Type B pancreatic cell (in vitro differentiated cells): ENCODE data around the gene GBP3. TPM values are rescaled to one million over a fixed set of nuclear protein-coding genes. Genes with fewer than 3 reads are reported as not detected.
A peak's percentile ranks its signal among the peaks of the same experiment; 100 is the strongest.
"Not testable (repeated sequence)": the region's sequence is repeated elsewhere in the genome, so short reads cannot be mapped to it uniquely, and the experiment has no call there.

Experiments
- DNase-seq: peaks from one replicate; pipeline ENCODE4 v3.0.0; 2021; ENCODE audit warnings: mixed read lengths; ENCODE audit not compliant: unreplicated experiment; ENCODE audit errors: extremely low spot score
- H3K27ac Mint-ChIP-seq: 2 replicates; pipeline ENCODE4 v1.8.0; 2021; ENCODE audit warnings: mild to moderate bottlenecking, mixed read lengths
- H3K27me3 Mint-ChIP-seq: 2 replicates; pipeline ENCODE4 v1.8.0; 2021; ENCODE audit warnings: mixed read lengths
- H3K36me3 Mint-ChIP-seq: 2 replicates; pipeline ENCODE4 v1.8.0; 2021; ENCODE audit warnings: mixed read lengths
- H3K4me1 Mint-ChIP-seq: one replicate; pipeline ENCODE4 v1.8.0; 2021; ENCODE audit warnings: mixed read lengths; ENCODE audit not compliant: unreplicated experiment
- H3K4me3 Mint-ChIP-seq: 2 replicates; pipeline ENCODE4 v1.8.0; 2021; ENCODE audit warnings: mild to moderate bottlenecking, mixed read lengths
- H3K9me3 Mint-ChIP-seq: 2 replicates; pipeline ENCODE4 v1.8.0; 2021; ENCODE audit warnings: mixed read lengths
- CTCF ChIP-seq: fragments of 200-600 bp; sonication (generic); conservative IDR thresholded peaks from 2 replicates; pipeline ENCODE4 v1.5.0; 2021; ENCODE audit warnings: antibody characterized with exemption, mild to moderate bottlenecking
- total RNA-seq: library from RNA; stranded (reverse); gene quantifications from 2 replicates; pipeline ENCODE4 v1.2.1, GENCODE V29; 2021; ENCODE audit warnings: low replicate concordance

Gene GBP3
- total RNA-seq, 1 donor from 2014 or later = 10.1 TPM

- peaks cover 11% of the 10 kb centered on the region for H3K4me1 Mint-ChIP-seq
- peaks cover 4% of the 10 kb centered on the region for H3K9me3 Mint-ChIP-seq
- H3K27ac Mint-ChIP-seq = peak overlapping the region; percentile 67
- H3K27me3 Mint-ChIP-seq = no peaks in the 10 kb centered on the region
- H3K36me3 Mint-ChIP-seq = peaks cover 77% of the 10 kb centered on the region
- DNase-seq = no peak
- H3K4me3 Mint-ChIP-seq = peak overlapping the region; percentile 29
- peak; percentile 73 for TF ChIP-seq CTCF
These were observed 38.7 kb downstream of the GBP3 start for GRCh38 chr1:88983791-88984559.

- TF ChIP-seq CTCF = no peak
- Mint-ChIP-seq H3K9me3 (peaks cover 4% of the 10 kb centered on the region), H3K36me3 (peaks cover 67% of the 10 kb centered on the region), H3K27me3 (no peaks in the 10 kb centered on the region), H3K4me3 (no peak overlapping the region), H3K4me1 (peaks cover 11% of the 10 kb centered on the region), H3K27ac (no peak overlapping the region)
- DNase-seq = no peak
These were observed 40.6 kb downstream of the GBP3 start for GRCh38 chr1:88982055-88982454.

- not testable (repeated sequence) for H3K4me3 Mint-ChIP-seq, H3K9me3 Mint-ChIP-seq
These were observed 41.2 kb downstream of the GBP3 start for GRCh38 chr1:88981506-88981905.

GRCh38 chr1:88980870-88981269, 41.8 kb downstream of the GBP3 start:
- peaks cover 11% of the 10 kb centered on the region for H3K4me1 Mint-ChIP-seq

More at GRCh38 chr1:88981506-88981905, 41.2 kb downstream of the GBP3 start:
- Mint-ChIP-seq H3K36me3 (peaks cover 61% of the 10 kb centered on the region), H3K4me1 (peaks cover 11% of the 10 kb centered on the region)
- DNase-seq, H3K27ac Mint-ChIP-seq, H3K27me3 Mint-ChIP-seq: not testable (repeated sequence)

GRCh38 chr1:88979749-88980116, 42.9 kb downstream of the GBP3 start:
- Mint-ChIP-seq H3K27ac (no peak overlapping the region), H3K4me1 (peaks cover 9% of the 10 kb centered on the region), H3K9me3 (peaks cover 4% of the 10 kb centered on the region), H3K27me3 (no peaks in the 10 kb centered on the region), H3K4me3 (no peak overlapping the region), H3K36me3 (peaks cover 56% of the 10 kb centered on the region)
- TF ChIP-seq CTCF = no peak
- DNase-seq = no peak

More at GRCh38 chr1:88980870-88981269, 41.8 kb downstream of the GBP3 start:
- H3K9me3 Mint-ChIP-seq = peaks cover 4% of the 10 kb centered on the region
- no peak overlapping the region for H3K27ac Mint-ChIP-seq
- H3K4me3 Mint-ChIP-seq = no peak overlapping the region
- DNase-seq = no peak
- H3K36me3 Mint-ChIP-seq = peaks cover 63% of the 10 kb centered on the region
- no peak for TF ChIP-seq CTCF
- no peaks in the 10 kb centered on the region for H3K27me3 Mint-ChIP-seq

- DNase-seq = no peak
- Mint-ChIP-seq H3K9me3 (peaks cover 4% of the 10 kb centered on the region), H3K4me1 (peaks cover 6% of the 10 kb centered on the region), H3K36me3 (peaks cover 53% of the 10 kb centered on the region), H3K27ac (no peak overlapping the region), H3K27me3 (no peaks in the 10 kb centered on the region), H3K4me3 (no peak overlapping the region)
- no peak for TF ChIP-seq CTCF
These were observed 43.5 kb downstream of the GBP3 start for GRCh38 chr1:88979054-88979748.
